ENCODE data around the gene CLN3.
"Not testable (repeated sequence)": the region's sequence is repeated elsewhere in the genome, so short reads cannot be mapped to it uniquely, and the experiment has no call there.

CLN3 gene

GRCh38 chr16:28494121-28494851, 2.4 kb upstream of the CLN3 start, which contains the start of gene APOBR:
TSS of gene APOBR (plus strand) at chr16:28494643. CDS start at chr16:28494682, 39 bp downstream.
- DNase-seq, result peak; percentile 89

GRCh38 chr16:28492511-28492910, 637 bp upstream of the CLN3 start:
- no peak for DNase-seq

- peak; percentile 48 for DNase-seq
Observed at GRCh38 chr16:28491230-28491969, 474 bp downstream of the CLN3 start.

GRCh38 chr16:28486266-28486665, 5.6 kb downstream of the CLN3 start:
- no peak for DNase-seq

GRCh38 chr16:28483361-28483760, 8.5 kb downstream of the CLN3 start:
- DNase-seq, result not testable (repeated sequence)

GRCh38 chr16:28482026-28482425, 9.8 kb downstream of the CLN3 start:
- no peak for DNase-seq

- DNase-seq, result no peak
Observed at GRCh38 chr16:28478506-28479180, 13.2 kb downstream of the CLN3 start.

GRCh38 chr16:28477311-28477920, 14.5 kb downstream of the CLN3 start:
- DNase-seq, result no peak

- DNase-seq, result no peak
Observed at GRCh38 chr16:28475221-28475620, 16.7 kb downstream of the CLN3 start.

- no peak for DNase-seq
Observed at GRCh38 chr16:28473714-28474265, 18.1 kb downstream of the CLN3 start.

GRCh38 chr16:28447081-28447480, 44.8 kb downstream of the CLN3 start:
- DNase-seq, result not testable (repeated sequence)

GRCh38 chr16:28446388-28446787, 45.5 kb downstream of the CLN3 start:
- DNase-seq, result not testable (repeated sequence)

- not testable (repeated sequence) for DNase-seq
Observed at GRCh38 chr16:28443943-28444342, 47.9 kb downstream of the CLN3 start.

- DNase-seq, result not testable (repeated sequence)
Observed at GRCh38 chr16:28438899-28439298, 53.0 kb downstream of the CLN3 start.

GRCh38 chr16:28435340-28435739, 56.5 kb downstream of the CLN3 start:
- DNase-seq, result not testable (repeated sequence)
